Activated CD8-positive, alpha-beta T cell treated with anti-CD3 and anti-CD28 coated beads for 36 hours (primary cell): ENCODE measurements around the gene VSIR. TPM values are rescaled to one million over a fixed set of nuclear protein-coding genes. Genes with fewer than 3 reads are reported as not detected.

Experiments
- ATAC-seq: fragments of 200-7000 bp; cut with Tn5 transposase; one replicate; pipeline ENCODE4 v1.10.0; 2021; ENCODE audit warnings: mild to moderate bottlenecking, moderate library complexity
- CTCF ChIA-PET: fragments of 350-600 bp; sonication (Branson Sonifier 250); formaldehyde crosslinking; loops from one replicate; lab custom pipeline; 2021; ENCODE audit warnings: antibody characterized with exemption; lab: Charles Lee
- POLR2A ChIA-PET: fragments of 350-600 bp; sonication (Branson Sonifier 250); formaldehyde crosslinking; loops from one replicate; lab custom pipeline; 2021; ENCODE audit warnings: antibody characterized with exemption; lab: Charles Lee
- DNase-seq: peaks from one replicate; pipeline ENCODE4 v3.0.0-alpha.2; 2020
- H3K27ac Mint-ChIP-seq: one replicate; pipeline ENCODE4 v1.8.0; 2021; ENCODE audit warnings: mild to moderate bottlenecking, mixed read lengths
- H3K27me3 Mint-ChIP-seq: one replicate; pipeline ENCODE4 v1.8.0; 2021; ENCODE audit warnings: mixed read lengths
- H3K36me3 Mint-ChIP-seq: one replicate; pipeline ENCODE4 v1.8.0; 2021; ENCODE audit warnings: low read depth, mixed read lengths
- H3K4me1 Mint-ChIP-seq: one replicate; pipeline ENCODE4 v1.8.0; 2021; ENCODE audit warnings: low read depth, mixed read lengths
- H3K4me3 Mint-ChIP-seq: one replicate; pipeline ENCODE4 v1.8.0; 2021; ENCODE audit warnings: mild to moderate bottlenecking, moderate library complexity, mixed read lengths
- H3K9me3 Mint-ChIP-seq: one replicate; pipeline ENCODE4 v1.8.0; 2021; ENCODE audit warnings: mixed read lengths
- CTCF ChIP-seq: fragments of 200-600 bp; IDR thresholded peaks from one replicate; pipeline ENCODE4 v1.8.0; 2022; ENCODE audit warnings: antibody characterized with exemption, mild to moderate bottlenecking
- intact Hi-C: fragments of 100-400 bp; cut with micrococcal nuclease; formaldehyde crosslinking; loops from one replicate; pipeline ENCODE4 v1.10.0; 2022
- total RNA-seq, 2 experiments: library from RNA; stranded (reverse); gene quantifications; one replicate each; pipeline ENCODE4 v1.2.3, GENCODE V29; 2021

The VSIR gene
- total RNA-seq, 2 experiments from 2014 or later, result 59.6 to 61.0 TPM

- Mint-ChIP-seq H3K36me3 (peaks cover 11% of the 10 kb centered on the region), H3K9me3 (peaks cover 3% of the 10 kb centered on the region), H3K27me3 (no peaks in the 10 kb centered on the region), H3K4me1 (peaks cover 47% of the 10 kb centered on the region), H3K4me3 (no peak overlapping the region), H3K27ac (peak overlapping the region; percentile 89)
- TF ChIP-seq CTCF, result no peak
- ATAC-seq (no peak), DNase-seq (no peak)
- intact Hi-C loops, result no loop called here
- ChIA-PET POLR2A (interaction anchor here (0.7 kb wide), 1 partner anchor 24 kb away, joined by 3 read pairs; no protein-coding TSS in a partner anchor), CTCF (interaction anchor here (0.8 to 3.1 kb wide), 5 partner anchors 35 to 79 kb away, joined by 3 to 12 read pairs (median 4); no protein-coding TSS in a partner anchor)
Observed at GRCh38 chr10:71776481-71776925, 3.2 kb upstream of the VSIR start.

GRCh38 chr10:71774916-71775702 lies 1.8 kb upstream of the VSIR start:
- ATAC-seq, result no peak
- Mint-ChIP-seq H3K4me3 (peak overlapping the region; percentile 91), H3K9me3 (peaks cover 3% of the 10 kb centered on the region), H3K36me3 (peaks cover 15% of the 10 kb centered on the region), H3K27ac (peak overlapping the region; percentile 89), H3K4me1 (peaks cover 59% of the 10 kb centered on the region), H3K27me3 (no peaks in the 10 kb centered on the region)
- ChIA-PET POLR2A (interaction anchor here (0.7 to 8.7 kb wide), 6 partner anchors 7 to 64 kb away, joined by 3 to 116 read pairs (median 6); partner anchors contain the start of gene C10orf105), CTCF (interaction anchor here (0.7 to 5.2 kb wide), 15 partner anchors 9 to 121 kb away, joined by 3 to 44 read pairs (median 10); no protein-coding TSS in a partner anchor)
- no peak for DNase-seq
- TF ChIP-seq CTCF, result no peak
- intact Hi-C loops, result loop anchor here (5.0 kb wide), 1 partner anchor 37 kb away; no protein-coding TSS in a partner anchor

- Mint-ChIP-seq H3K27ac (peak overlapping the region; percentile 95), H3K27me3 (no peaks in the 10 kb centered on the region), H3K4me1 (peaks cover 71% of the 10 kb centered on the region), H3K4me3 (peak overlapping the region; percentile 91), H3K9me3 (peaks cover 3% of the 10 kb centered on the region), H3K36me3 (peaks cover 31% of the 10 kb centered on the region)
- POLR2A ChIA-PET, result interaction anchor here (0.6 to 9.2 kb wide), 20 partner anchors 9 to 581 kb away, joined by 3 to 116 read pairs (median 6); partner anchors contain the start of gene C10orf105
- TF ChIP-seq CTCF, result no peak
- CTCF ChIA-PET, result interaction anchor here (0.9 to 10.5 kb wide), 29 partner anchors 9 to 395 kb away, joined by 3 to 108 read pairs (median 6); no protein-coding TSS in a partner anchor
- DNase-seq (no peak), ATAC-seq (no peak)
- intact Hi-C loops, result loop anchor here (5.0 kb wide), 1 partner anchor 39 kb away; no protein-coding TSS in a partner anchor
Observed at GRCh38 chr10:71772832-71773220, 494 bp downstream of the VSIR start.

- peak overlapping the region; percentile 95 for H3K27ac Mint-ChIP-seq
- intact Hi-C loops, result loop anchor here (5.0 kb wide), 1 partner anchor 40 kb away; no protein-coding TSS in a partner anchor
- no peak for TF ChIP-seq CTCF
- CTCF ChIA-PET, result interaction anchor here (1.0 to 10.5 kb wide), 20 partner anchors 9 to 377 kb away, joined by 4 to 108 read pairs (median 12); no protein-coding TSS in a partner anchor
- peak overlapping the region; percentile 91 for H3K4me3 Mint-ChIP-seq
- DNase-seq (peak; percentile 63), ATAC-seq (no peak)
- POLR2A ChIA-PET, result interaction anchor here (1.0 to 9.2 kb wide), 15 partner anchors 8 to 287 kb away, joined by 3 to 116 read pairs (median 10); partner anchors contain the start of gene C10orf105
- no peaks in the 10 kb centered on the region for H3K9me3 Mint-ChIP-seq
- peaks cover 77% of the 10 kb centered on the region for H3K4me1 Mint-ChIP-seq
- H3K36me3 Mint-ChIP-seq, result peaks cover 36% of the 10 kb centered on the region
- H3K27me3 Mint-ChIP-seq, result no peaks in the 10 kb centered on the region
Observed at GRCh38 chr10:71771821-71772617, 1.3 kb downstream of the VSIR start.
